HG03354 (cell line): ENCODE results near the gene EDIL3.
"Not testable (repeated sequence)": the region's sequence is repeated elsewhere in the genome, so short reads cannot be mapped to it uniquely, and the experiment has no call there.

Experiments used
- ATAC-seq: cut with Tn5 transposase; IDR thresholded peaks from one replicate; pipeline ENCODE4 v1.9.1; 2021; ENCODE audit warnings: mild to moderate bottlenecking; ENCODE audit not compliant: unreplicated experiment, poor library complexity, severe bottlenecking

Gene EDIL3

DNA sequence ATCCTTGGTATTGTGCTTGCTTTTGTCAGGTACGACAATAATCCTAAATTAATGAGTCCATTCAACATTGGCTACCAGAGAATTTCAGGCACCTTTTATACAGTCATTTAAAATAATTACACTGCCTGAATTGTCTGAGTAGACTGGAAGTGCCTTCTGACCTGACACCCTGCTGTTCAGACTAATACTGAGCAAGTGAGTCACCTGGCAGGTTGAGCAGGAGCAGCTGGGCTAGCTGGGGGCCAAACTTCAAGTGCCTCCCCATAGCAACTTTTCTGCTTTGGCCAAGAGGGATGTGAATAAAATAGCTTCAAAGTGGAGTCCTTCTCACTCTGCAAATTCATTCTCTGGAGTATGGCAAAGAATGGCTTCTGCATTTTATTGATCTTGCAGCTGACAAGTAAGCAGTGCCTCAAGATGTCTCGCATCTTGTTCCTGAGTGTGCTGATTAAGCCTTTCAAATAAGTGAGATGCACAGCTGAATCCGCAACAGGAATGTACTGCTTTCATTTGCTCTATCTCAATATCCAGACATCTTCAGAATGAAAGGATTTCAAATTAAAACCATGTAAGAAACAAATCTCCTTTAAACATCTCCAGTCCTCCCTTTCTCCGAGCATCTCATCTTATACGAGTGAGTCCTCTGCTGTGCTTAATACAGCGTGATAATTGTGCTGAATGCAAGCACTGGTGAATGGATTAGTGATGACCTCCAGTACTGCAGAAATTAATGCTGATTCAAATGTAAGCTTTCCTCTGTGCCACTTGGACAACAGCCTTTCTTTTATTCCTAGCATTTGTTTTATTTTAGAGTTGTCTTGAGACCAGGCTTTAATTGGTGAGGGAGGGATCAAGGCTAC, 271.2 kb downstream of the EDIL3 start:
- ATAC-seq = no peak

DNA sequence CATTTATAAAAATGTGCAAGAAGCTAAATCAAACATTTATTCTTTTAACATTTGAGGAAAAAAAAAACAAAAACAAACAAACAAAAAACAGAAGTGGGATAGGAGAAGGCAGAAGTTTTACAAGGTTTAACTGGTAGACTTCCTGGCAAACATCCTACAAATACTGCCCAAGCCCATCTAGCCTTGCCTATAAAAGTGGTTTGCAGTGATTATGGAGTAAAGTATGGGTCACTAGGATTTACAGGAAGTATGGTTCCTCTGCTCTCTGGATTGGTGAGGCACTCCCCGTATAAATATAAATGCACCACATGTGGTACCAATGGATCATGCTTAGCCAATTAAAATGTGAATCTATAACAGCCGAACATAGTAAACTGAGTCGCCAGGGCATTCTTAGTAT, 291.9 kb downstream of the EDIL3 start:
- ATAC-seq = no peak

DNA sequence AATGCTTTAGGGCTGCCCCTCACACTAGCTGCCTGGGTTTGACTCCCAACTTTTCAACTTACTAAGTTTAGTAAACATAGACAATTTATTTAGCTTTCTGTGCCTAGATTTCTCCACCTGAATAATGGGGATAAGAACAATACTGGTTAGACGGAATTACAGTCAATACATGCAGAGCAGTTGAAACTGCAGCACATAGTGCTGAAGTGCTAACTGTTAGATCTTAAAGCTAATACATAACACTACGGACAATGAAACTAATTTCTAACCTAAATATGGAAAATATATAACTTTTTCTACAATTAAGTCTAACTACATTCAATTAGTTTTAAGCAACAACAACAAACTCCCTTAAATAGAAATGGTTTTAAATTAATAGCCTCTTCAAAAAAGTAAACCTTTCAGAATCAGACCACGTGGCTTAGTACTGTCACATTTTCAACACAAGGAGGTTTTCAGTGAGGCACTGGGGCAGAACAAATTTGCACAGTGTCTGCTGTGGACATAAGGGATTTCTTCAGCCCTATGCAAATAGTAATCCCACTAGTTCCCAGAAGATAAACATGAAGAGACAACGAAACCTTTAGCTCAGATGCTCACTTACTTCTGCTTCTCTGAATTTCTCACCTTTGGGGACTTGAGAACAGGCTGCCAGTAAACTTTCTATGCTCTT, 293.4 kb downstream of the EDIL3 start:
- ATAC-seq = no peak

DNA sequence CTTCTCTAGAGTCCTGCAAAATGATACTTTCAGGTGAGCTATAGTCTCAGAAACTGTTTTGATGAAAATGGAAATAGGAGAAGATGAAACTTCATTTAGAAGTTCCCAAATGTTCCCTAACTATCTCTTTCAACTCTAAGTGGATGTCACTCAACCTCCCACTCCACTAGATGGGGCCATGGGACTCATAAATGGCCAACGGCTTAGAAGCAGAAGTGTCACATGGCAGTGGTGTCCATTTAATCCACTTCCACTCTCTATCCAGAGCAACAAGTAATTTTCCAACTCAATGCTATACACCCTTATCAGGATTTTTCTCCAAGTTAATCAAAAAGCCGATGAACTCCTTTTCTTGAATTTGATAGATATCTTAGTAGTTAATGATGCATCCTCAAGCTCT, 295.7 kb downstream of the EDIL3 start:
- ATAC-seq = no peak

DNA sequence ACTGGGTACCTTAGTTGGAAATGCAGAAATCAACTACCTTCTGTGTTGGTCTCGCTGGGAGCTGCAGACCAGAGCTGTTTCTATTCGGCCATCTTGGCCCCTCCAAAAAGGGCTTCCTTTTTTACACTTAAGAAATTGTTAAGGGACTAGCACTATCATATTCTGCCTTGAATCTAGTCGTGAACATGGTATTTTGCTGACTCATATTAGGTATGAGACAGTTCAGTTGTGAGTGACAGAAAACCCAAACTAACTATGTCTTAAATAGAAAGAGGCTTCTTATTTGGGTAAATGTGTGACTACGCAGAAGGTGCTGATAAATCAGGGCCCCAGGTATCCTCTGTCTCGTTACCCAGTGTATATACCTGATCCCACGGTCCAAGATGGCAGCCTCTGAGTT, 298.2 kb downstream of the EDIL3 start:
- no peak for ATAC-seq

DNA sequence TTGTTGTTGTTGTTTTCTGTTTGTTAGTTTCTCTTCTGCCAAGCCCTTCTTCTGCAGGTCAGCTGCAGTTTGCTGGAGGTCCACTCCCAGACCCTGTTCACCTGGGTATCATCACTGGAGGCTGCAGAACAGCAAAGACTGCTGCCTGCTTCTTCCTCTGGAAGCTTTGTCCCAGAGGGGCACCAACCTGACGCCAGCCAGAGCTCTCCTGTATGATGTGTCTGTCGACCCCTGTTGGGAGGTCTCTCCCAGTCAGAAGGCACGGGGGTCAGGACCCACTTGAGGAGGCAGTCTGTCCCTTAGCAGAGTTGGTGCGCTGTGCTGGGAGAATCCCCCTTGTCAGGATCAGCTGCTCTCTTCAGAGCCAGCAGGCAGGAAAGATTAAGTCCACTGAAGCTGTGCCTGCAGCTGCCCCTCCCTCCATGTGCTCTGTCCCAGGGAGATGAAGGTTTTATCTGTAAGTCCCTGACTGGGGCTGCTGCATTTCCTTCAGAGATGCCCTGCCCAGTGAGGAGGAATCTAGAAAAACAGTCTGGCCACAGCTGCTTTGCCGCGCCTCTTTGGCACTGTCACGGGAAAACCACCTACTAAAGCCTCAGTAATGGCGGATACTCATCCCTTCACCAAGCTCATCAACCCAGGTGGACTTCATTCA, 299.2 kb downstream of the EDIL3 start:
- ATAC-seq = no peak

DNA sequence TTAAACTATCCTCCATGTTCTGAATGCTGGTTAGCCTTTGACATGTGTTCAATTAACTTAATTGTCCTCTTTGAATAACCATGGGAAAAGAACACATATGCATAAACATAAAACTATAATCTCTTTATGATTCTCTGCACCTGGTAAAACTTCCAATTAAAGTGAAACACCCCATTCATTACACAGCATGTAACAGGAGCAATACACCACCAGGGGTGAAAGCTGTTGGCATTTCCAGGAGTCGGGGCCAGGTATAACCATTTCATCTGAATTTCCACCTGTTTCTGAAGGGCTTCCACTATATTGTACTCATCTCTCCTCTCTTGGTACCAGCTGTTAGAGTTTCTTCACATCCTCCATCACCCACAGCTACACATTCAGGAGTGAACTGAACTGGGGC, 303.8 kb downstream of the EDIL3 start:
- ATAC-seq = no peak

DNA sequence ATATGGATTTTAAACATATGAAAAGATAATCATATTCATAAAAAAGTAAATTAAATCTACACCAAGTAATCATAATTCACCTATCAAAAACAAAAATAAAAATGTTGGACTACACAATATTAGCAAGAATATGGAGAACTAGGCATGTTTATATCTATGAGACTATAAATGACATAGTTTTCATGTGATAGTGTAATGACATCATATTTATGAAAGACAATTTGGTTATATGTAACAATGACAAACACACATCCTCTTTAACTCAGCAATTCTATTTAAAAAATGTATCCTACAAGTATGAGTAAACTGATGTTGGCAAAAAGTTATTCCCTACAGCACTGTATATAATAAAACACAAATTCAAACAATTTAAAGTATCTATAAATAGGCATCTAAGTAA, 312.3 kb downstream of the EDIL3 start:
- ATAC-seq = no peak

DNA sequence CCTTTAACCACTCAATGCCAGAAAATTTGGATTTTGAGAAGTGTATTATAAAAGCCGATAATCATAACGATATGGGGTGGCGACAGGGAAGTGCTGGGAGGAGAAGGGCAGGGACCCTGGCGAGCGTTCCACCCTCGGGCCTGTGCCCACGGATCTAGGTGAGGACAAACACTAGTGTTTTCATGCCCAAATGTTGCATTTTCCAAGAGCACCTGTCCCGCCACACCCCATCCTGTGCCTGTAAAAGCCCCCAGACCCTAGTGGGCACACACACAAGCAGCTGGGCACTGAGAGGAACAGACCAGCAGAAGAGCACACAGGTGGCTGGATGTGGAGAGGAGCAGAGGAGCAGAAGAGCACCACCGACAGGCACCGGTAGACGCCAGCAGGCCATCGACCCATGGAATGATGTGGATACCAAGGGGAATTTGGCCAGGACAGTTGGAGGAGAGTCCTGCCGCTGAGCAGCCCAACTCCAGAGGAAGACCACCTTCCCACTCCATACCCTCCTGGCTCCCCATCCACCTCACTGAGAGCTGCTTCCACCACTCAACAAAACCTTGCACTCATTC, 315.0 kb downstream of the EDIL3 start:
- no peak for ATAC-seq

DNA sequence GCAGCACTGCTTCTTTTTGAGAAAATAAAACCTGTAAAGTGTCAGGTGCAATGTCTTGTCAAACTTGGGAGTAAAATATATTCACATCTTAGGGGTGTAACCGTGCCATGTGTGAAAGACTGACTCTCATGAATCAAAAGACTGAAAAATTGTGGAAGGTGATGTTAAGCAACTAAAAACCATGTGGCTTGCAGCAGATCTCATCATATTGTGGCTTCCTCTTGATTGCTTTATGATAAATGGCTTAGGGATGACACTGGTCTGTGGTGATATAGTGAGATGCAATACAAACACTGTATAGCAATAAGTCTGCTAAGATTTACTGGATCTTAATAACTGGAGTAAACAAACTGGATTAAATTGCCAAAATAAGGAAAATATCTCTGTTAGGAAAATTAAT, 321.6 kb downstream of the EDIL3 start:
- ATAC-seq = no peak

DNA sequence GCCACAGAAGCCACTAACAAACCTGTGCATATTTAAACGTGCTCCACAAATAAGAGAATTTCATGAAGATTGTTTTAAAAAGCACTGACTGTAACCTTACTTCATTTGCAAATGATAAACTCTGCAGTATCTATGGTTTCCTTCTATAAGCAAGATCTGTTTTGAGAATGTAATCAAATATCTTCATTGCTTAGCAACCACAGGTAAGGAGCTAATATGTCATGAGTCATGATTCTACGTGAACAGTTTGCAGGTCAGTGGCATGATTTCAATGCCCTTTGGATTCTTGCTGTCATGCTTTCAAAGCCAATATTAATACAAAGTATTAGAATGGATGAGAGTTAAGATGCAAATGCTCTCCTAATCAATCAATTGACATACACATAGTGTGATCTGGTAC, 325.0 kb downstream of the EDIL3 start:
- no peak for ATAC-seq

DNA sequence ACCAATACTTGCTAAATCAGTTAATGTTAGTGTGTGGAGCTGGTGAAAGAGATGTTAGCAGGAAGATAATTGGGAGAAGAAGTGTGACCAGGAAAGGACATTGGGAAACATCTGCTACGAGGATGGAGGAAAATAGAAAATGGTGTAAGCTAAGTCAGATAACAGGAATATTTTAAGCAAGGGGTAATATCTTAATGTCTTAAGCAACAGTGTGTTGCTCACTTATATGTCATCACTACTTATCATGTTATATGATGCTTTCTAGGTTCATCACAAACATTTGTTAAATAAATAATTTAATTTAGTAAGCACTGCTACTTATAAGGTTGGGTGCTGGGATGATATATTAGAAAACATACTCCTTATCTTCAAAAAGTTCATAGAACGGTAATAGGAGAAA, 326.1 kb downstream of the EDIL3 start:
- no peak for ATAC-seq

DNA sequence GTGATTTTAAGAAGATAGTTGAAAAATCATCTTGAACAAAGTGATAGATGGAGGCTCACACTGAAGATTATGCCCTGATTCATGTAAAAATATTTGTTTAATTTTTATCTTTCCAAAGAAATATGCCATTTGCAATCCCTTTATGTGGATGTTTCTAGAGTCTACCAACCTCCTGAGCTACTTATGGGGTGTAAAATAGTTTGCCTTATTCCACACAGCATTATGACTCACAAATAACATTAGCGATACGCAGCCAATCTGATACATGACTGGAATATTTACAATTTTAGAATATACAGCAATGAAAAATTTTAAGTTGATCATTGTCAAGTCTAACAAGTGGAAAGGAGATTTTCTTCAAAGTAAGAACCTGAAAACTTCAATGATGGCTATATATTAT, 327.5 kb downstream of the EDIL3 start:
- ATAC-seq = no peak

DNA sequence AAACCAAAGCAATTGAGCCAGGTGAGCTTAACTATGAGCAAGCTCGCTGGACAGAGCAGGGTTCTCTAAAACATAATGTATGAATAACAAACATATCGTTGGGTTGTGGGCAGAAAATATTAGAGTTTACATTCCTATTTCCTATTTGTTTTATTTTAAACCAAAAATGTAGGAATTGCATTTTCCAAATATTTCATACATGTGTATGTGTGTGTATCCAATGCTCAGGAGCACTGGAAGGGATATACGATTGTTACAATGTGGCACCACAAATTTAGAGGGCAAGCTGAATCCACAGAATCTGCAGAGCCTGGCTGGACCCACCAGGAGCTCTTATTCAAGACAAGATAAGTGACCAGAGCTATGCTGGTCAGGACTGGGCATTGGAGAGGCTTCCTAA, 338.7 kb downstream of the EDIL3 start:
- ATAC-seq = no peak

DNA sequence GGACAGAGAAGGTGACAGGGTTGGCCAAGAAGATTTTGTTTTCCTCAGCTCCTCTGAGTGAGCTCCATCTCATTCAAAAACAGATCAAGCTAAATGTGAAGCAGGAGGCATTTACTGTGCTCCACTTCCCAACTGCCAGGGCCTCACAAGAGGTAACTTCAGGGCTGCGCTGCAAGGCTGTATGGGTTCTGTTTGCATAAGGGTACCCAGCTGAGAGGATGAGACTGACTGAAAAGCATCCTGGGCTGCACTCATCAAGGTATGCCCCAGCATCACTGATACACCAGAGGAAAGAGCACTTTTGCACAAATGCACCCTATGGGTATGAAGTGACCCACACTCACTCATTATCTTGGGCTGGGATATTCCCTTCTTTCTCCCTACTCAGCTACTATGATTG, 347.8 kb downstream of the EDIL3 start:
- no peak for ATAC-seq

DNA sequence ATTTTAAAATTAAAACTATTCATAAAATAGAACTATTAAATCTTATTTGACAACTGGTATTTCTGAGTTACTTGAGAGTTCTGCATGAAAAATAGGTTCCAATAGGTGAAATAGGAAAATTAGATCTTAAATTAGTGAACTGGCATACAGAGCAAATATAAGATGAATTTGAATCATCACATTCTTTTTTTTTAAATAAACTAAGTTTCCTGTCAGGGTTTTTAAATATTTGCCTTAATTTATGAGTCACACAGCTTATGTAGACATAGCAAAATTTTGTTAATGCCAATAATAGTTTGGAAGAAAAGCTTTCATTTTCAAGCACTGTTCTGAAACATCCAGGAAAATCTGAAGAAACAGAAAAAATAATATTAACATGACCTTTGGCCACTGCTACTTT, 352.4 kb downstream of the EDIL3 start:
- no peak for ATAC-seq

DNA sequence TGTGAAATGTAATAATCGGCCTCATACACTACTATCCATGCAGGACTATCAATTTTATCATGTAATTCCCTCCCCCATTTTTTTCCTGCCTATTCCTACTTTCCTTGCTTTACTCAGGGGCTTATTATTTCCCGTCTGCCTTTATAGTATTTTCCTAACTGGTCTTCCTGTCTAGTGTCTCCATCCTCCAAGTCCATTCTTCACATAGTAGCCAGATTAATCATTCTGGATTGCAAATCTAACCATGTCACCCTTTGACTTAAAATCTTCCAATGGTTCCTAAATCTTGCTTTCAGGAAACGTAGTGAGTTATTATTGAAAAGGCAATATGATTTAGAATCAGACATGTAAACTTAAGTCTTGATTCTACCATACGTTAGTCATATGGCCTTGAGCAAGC, 356.6 kb downstream of the EDIL3 start:
- no peak for ATAC-seq

DNA sequence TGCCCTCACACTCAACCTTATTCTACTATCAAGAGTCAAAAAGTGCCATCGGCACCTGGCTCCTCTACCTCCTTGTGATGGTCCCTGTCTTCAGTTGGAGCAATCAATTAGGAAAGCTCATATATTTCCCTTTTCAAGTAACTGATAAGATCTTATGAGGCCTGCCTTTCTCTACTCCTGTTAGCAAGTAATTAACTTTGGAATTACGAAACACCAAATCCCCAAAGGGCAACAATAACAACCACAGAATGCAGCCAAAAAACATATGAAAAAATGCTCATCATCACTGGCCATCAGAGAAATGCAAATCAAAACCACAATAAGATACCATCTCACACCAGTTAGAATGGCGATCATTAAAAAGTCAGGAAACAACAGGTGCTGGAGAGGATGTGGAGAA, 366.2 kb downstream of the EDIL3 start:
- ATAC-seq = not testable (repeated sequence)

DNA sequence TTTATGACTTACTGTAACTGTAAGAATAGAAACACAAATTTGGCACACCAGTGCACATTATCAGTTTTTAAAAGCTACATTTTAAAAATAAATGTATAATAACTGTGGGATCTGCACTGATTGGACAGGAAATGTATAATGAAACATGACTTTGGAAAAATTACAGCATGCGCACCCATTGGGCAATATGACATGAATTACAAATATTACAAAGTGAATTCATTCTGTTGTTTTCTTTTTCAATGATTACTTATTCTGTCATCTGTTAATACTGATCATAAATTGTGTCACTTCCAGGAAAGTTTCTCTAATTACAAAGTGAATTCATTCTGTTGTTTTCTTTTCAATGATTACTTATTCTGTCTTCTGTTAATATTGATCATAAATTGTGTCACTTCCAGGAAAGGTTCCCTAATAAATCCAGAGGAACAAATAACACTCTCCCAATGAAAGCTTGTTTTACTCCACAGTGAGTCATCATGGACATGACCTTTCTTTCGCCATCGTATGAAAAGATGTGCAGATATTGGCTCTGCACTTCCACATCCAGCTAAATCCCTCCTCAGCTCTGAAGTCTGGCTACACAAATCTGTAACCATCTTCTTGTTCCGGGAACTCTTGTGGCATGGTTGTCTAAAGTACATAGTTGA, 367.0 kb downstream of the EDIL3 start:
- no peak for ATAC-seq

DNA sequence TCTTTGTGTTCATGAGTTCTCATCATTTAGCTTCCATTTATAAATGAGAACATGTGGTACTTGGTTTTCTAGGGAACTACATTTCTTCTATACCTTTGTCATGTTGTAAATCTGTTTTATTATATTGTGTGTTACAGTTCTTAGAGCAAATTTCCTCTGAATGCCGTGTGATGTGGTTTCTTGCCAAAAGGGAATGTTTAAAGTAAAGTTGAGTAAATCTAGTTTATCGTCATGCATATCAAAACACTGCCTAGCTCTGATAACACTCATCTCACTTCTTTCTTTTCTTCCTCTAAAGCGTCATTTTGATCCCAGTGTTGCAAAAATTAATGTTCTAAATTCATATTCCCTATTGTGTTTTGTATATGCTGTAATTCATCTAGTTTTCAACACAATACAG, 368.6 kb downstream of the EDIL3 start:
- ATAC-seq = no peak
